SH-SY5Y (cell line): ENCODE results near the gene XRCC5.

Experiments
- GATA2 ChIP-seq: IDR thresholded peaks from 2 replicates; pipeline ENCODE4 v1.6.1; 2011; ENCODE audit warnings: mild to moderate bottlenecking, low read depth, low read length
- GATA3 ChIP-seq: IDR thresholded peaks from 2 replicates; pipeline ENCODE4 v1.6.1; 2011; ENCODE audit warnings: low read depth, mild to moderate bottlenecking, low read length, moderate library complexity

DNA sequence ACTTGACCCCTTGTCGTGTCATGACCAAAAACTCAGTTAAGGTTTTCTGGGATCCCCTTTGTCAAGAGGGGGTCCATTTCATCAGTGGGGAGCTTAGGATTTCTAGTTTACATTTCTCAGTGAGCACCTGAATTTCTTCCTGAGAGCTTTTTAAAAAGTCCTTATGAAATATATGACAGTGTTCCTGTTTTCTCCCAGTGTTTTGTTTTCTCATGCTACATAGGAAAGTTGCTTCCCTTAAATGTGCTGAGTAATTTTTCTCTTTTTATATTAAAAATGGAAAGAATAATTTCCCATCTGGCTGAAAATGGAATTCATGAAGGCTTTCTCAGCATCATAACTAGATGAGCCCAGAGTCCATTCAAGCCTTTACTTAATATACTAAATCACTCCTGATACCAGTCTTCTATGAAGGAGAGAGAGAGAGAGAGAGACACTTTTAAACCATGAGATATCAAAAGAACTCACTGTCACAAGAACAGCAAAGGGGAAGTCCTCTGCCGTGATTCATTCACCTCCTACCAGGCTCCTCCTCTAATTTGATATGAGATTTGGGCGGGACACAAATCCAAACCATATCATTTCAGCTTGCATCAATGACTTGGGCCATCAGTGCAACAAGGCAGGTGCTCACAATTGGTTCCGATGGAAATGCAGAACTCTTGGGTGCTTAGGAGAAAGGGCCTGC is 61.1 kb downstream of the XRCC5 start:
- TF ChIP-seq GATA2: no peak
- no peak for TF ChIP-seq GATA3
